Breast epithelium (tissue), 4 donors: ENCODE measurements around the gene SLC18B1. TPM values are rescaled to one million over a fixed set of nuclear protein-coding genes. Genes with fewer than 3 reads are reported as not detected.
A peak's percentile ranks its signal among the peaks of the same experiment; 100 is the strongest.

ENCODE experiments used
- DNase-seq, 2 donors: peaks; one replicate each; pipeline ENCODE4 v3.0.0-alpha.2; 2019; ENCODE audit warnings: low spot score in 2 of 2
- H3K27ac ChIP-seq, 2 donors: fragments of 200-600 bp; sonication (generic) in 1 of 2; one replicate each; pipeline ENCODE4 v1.5.1; 2016 to 2019; ENCODE audit warnings: mild to moderate bottlenecking in 1 of 2
- H3K27me3 ChIP-seq, 2 donors: fragments of 200-600 bp; sonication (generic) in 1 of 2; one replicate each; pipeline versions ENCODE4 v1.5.1 to v1.6.0; 2017 to 2019; ENCODE audit warnings: control low read depth in 1 of 2, mild to moderate bottlenecking in 1 of 2
- H3K36me3 ChIP-seq: fragments of 200-600 bp; one replicate; pipeline ENCODE4 v1.5.1; 2019
- H3K4me1 ChIP-seq, 2 donors: fragments of 200-600 bp; sonication (generic); one replicate each; pipeline ENCODE4 v1.5.1; 2016 to 2019; ENCODE audit warnings: control low read depth in 1 of 2
- H3K4me3 ChIP-seq, 3 donors: fragments of 200-600 bp; sonication (generic); 1 replicate in 2 of 3; 2 replicates in 1 of 3; pipeline ENCODE4 v1.5.1; 2016 to 2019; ENCODE audit warnings: mild to moderate bottlenecking in 3 of 3, moderate library complexity in 2 of 3
- H3K9me3 ChIP-seq, 2 donors: fragments of 200-600 bp; sonication (generic) in 1 of 2; one replicate each; pipeline ENCODE4 v1.5.1; 2016 to 2019; ENCODE audit warnings: control low read depth in 1 of 2
- CTCF ChIP-seq, 3 donors: fragments of 450-650 bp; IDR thresholded peaks; one replicate each; pipeline ENCODE4 v1.5.1; 2016 to 2017; ENCODE audit warnings: antibody characterized with exemption in 3 of 3, mild to moderate bottlenecking in 3 of 3, moderate library complexity in 3 of 3
- POLR2A ChIP-seq: fragments of 450-650 bp; IDR thresholded peaks from one replicate; pipeline ENCODE4 v1.6.1; 2016; ENCODE audit warnings: antibody characterized with exemption, mild to moderate bottlenecking, moderate library complexity
- POLR2AphosphoS5 ChIP-seq, 3 donors: sonication (generic); formaldehyde crosslinking; IDR thresholded peaks; one replicate each; pipeline ENCODE4 v1.6.1; 2017; ENCODE audit warnings: antibody characterized with exemption in 3 of 3
- intact Hi-C: fragments of 100-400 bp; cut with DNase I; formaldehyde crosslinking; loops from one replicate; pipeline ENCODE4 v1.15.1; 2023; ENCODE audit warnings: low total_unique reads
- total RNA-seq, 3 donors: library from RNA; depleted of rRNA; stranded (reverse); fragments of >200 nt; gene quantifications; one replicate each; pipeline ENCODE4 v1.1.0, GENCODE V29; 2016

The SLC18B1 gene
- total RNA-seq, 3 donors from 2014 or later, result 8.2 to 14.6 (median 14.1) TPM

GRCh38 chr6:132816660-132817059, 18.2 kb upstream of the SLC18B1 start:
- TF ChIP-seq POLR2A (no peak), CTCF (IDR thresholded peaks at IDR 0.05) (no peak)
- Histone ChIP-seq H3K36me3 (no peaks in the 10 kb centered on the region), H3K4me3 (peak overlapping the region in 1 of 3 donors; percentile 92), H3K4me1 (peaks cover 0 to 20% of the 10 kb centered on the region in 2 donors), H3K9me3 (no peaks in the 10 kb centered on the region), H3K27me3 (no peaks in the 10 kb centered on the region), H3K27ac (no peak overlapping the region)
- no peak for DNase-seq
- intact Hi-C loops, result no loop called here

- intact Hi-C loops, result no loop called here
- Histone ChIP-seq H3K4me3 (peak overlapping the region; percentile 68 to 92 (median 73)), H3K4me1 (peaks cover 0 to 20% of the 10 kb centered on the region in 2 donors), H3K27ac (peak overlapping the region; percentile 86 to 92), H3K9me3 (no peaks in the 10 kb centered on the region), H3K36me3 (no peaks in the 10 kb centered on the region), H3K27me3 (no peaks in the 10 kb centered on the region)
- no peak for DNase-seq
- TF ChIP-seq POLR2AphosphoS5 (IDR thresholded peaks at IDR 0.05) (no peak), CTCF (IDR thresholded peaks at IDR 0.05) (no peak), POLR2A (no peak)
These were observed 16.5 kb upstream of the SLC18B1 start for GRCh38 chr6:132814716-132815570.

GRCh38 chr6:132813173-132813856, 14.9 kb upstream of the SLC18B1 start:
- H3K27me3 ChIP-seq, result no peaks in the 10 kb centered on the region
- no peaks in the 10 kb centered on the region for H3K36me3 ChIP-seq
- H3K9me3 ChIP-seq, result no peaks in the 10 kb centered on the region
- TF ChIP-seq POLR2AphosphoS5 (IDR thresholded peaks at IDR 0.05), result peak in 1 of 3 donors; percentile 38
- TF ChIP-seq POLR2A, result no peak
- TF ChIP-seq CTCF (IDR thresholded peaks at IDR 0.05), result no peak
- intact Hi-C loops, result no loop called here
- peak overlapping the region; percentile 68 to 92 (median 73) for H3K4me3 ChIP-seq
- no peak for DNase-seq
- peak overlapping the region; percentile 86 to 92 for H3K27ac ChIP-seq
- H3K4me1 ChIP-seq, result peaks cover 0 to 20% of the 10 kb centered on the region in 2 donors

GRCh38 chr6:132812756-132813172, 14.3 kb upstream of the SLC18B1 start:
- peaks cover 0 to 20% of the 10 kb centered on the region in 2 donors for H3K4me1 ChIP-seq
- peak overlapping the region; percentile 86 to 92 for H3K27ac ChIP-seq
- TF ChIP-seq CTCF (IDR thresholded peaks at IDR 0.05) (no peak), POLR2A (no peak), POLR2AphosphoS5 (IDR thresholded peaks at IDR 0.05) (no peak)
- intact Hi-C loops, result no loop called here
- no peaks in the 10 kb centered on the region for H3K27me3 ChIP-seq
- DNase-seq, result no peak
- peak overlapping the region; percentile 68 to 92 (median 73) for H3K4me3 ChIP-seq
- no peaks in the 10 kb centered on the region for H3K9me3 ChIP-seq
- H3K36me3 ChIP-seq, result no peaks in the 10 kb centered on the region

- DNase-seq, result no peak
- peaks cover 0 to 20% of the 10 kb centered on the region in 2 donors for H3K4me1 ChIP-seq
- H3K27ac ChIP-seq, result peak overlapping the region; percentile 86 to 92
- TF ChIP-seq CTCF (IDR thresholded peaks at IDR 0.05), result no peak
- no peak for TF ChIP-seq POLR2AphosphoS5 (IDR thresholded peaks at IDR 0.05)
- TF ChIP-seq POLR2A, result no peak
- no peaks in the 10 kb centered on the region for H3K36me3 ChIP-seq
- peak overlapping the region; percentile 68 to 92 (median 73) for H3K4me3 ChIP-seq
- H3K27me3 ChIP-seq, result no peaks in the 10 kb centered on the region
- intact Hi-C loops, result no loop called here
- H3K9me3 ChIP-seq, result no peaks in the 10 kb centered on the region
These were observed 13.9 kb upstream of the SLC18B1 start for GRCh38 chr6:132812255-132812732.
